ENCODE measurements around the gene APBA1.

DNA sequence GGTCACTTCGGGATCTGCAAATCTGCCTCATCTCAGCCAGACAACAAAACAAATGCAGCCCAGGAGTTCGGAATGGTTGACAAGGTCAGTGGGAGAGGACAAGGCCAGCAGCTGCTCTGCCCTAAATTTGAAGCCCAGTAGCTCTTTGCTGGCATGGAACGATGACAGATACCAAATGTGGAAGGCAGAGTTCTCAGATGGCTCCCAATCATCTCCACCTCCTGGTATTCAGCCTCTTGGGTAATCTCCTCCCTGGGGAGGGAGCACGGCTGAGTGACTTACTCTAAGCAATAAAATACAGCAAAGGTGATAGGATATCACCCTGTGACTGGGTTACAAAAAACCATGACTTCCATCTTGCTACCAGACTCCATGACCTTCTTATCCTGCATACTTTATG is 174.4 kb downstream of the APBA1 start:
- TF ChIP-seq, protein P1, sequence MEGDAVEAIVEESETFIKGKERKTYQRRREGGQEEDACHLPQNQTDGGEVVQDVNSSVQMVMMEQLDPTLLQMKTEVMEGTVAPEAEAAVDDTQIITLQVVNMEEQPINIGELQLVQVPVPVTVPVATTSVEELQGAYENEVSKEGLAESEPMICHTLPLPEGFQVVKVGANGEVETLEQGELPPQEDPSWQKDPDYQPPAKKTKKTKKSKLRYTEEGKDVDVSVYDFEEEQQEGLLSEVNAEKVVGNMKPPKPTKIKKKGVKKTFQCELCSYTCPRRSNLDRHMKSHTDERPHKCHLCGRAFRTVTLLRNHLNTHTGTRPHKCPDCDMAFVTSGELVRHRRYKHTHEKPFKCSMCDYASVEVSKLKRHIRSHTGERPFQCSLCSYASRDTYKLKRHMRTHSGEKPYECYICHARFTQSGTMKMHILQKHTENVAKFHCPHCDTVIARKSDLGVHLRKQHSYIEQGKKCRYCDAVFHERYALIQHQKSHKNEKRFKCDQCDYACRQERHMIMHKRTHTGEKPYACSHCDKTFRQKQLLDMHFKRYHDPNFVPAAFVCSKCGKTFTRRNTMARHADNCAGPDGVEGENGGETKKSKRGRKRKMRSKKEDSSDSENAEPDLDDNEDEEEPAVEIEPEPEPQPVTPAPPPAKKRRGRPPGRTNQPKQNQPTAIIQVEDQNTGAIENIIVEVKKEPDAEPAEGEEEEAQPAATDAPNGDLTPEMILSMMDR (IDR thresholded peaks at IDR 0.05; ENCODE audit: insufficient read depth, low read length): no peak
- no peak for TF ChIP-seq SPI1 (IDR thresholded peaks at IDR 0.05; ENCODE audit: borderline replicate concordance, low read depth)
- TF ChIP-seq POLR2AphosphoS5 (IDR thresholded peaks at IDR 0.05; ENCODE audit: low read depth): no peak
